PFSK-1 (cell line): ENCODE data around the gene B4GAT1.

Source experiments
- POLR2AphosphoS5 ChIP-seq: IDR thresholded peaks from 2 replicates; pipeline ENCODE4 v1.6.1; 2012; ENCODE audit warnings: low read depth, mild to moderate bottlenecking, control low read depth, low read length, moderate library complexity
- TAF1 ChIP-seq: IDR thresholded peaks from 2 replicates; pipeline ENCODE4 v1.6.1; 2012; ENCODE audit warnings: low read length, control low read depth, borderline replicate concordance; ENCODE audit not compliant: insufficient read depth
- TF ChIP-seq, protein P1 (sequence below), 2 experiments: IDR thresholded peaks; 2 replicates each; pipeline versions ENCODE4 v1.6.1 to v1.8.0; 2011 to 2012; ENCODE audit warnings: low read depth in 2 of 2, low read length in 2 of 2, control low read depth in 1 of 2, inconsistent platforms in 1 of 2, mild to moderate bottlenecking in 1 of 2, moderate library complexity in 1 of 2; ENCODE audit not compliant: insufficient read depth in 1 of 2

DNA sequence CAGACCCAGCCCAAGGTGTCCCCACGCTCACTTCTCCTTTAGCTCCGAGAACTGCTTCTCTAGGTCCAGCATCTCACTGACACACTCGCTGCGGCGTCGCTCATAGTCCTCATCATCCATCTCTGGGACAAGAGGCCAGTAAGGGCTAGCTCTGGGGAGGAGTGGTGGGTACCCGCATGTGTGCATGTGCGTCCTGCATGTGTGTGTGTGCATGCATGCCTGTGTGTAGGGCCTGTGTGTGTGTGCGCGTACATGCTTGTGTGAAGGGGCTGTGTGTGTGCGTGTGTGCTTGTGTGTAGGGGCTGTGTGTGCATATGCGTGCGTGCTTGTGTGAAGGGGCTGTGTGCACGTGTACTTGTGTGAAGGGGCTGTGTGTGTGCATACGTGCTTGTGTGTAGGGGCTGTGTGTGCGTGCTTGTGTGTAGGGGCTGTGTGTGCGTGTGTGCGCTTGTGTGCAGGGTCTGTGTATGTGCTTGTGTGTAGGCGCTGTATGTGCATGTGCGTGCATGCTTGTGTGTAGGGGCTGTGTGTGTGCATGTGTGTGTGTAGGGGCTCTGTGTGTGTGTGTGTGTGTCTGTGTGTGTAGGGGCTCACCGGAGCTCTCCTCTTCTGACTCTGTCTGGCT, 5.8 kb downstream of the B4GAT1 start:
- no peak for TF ChIP-seq TAF1
- TF ChIP-seq, protein P1, sequence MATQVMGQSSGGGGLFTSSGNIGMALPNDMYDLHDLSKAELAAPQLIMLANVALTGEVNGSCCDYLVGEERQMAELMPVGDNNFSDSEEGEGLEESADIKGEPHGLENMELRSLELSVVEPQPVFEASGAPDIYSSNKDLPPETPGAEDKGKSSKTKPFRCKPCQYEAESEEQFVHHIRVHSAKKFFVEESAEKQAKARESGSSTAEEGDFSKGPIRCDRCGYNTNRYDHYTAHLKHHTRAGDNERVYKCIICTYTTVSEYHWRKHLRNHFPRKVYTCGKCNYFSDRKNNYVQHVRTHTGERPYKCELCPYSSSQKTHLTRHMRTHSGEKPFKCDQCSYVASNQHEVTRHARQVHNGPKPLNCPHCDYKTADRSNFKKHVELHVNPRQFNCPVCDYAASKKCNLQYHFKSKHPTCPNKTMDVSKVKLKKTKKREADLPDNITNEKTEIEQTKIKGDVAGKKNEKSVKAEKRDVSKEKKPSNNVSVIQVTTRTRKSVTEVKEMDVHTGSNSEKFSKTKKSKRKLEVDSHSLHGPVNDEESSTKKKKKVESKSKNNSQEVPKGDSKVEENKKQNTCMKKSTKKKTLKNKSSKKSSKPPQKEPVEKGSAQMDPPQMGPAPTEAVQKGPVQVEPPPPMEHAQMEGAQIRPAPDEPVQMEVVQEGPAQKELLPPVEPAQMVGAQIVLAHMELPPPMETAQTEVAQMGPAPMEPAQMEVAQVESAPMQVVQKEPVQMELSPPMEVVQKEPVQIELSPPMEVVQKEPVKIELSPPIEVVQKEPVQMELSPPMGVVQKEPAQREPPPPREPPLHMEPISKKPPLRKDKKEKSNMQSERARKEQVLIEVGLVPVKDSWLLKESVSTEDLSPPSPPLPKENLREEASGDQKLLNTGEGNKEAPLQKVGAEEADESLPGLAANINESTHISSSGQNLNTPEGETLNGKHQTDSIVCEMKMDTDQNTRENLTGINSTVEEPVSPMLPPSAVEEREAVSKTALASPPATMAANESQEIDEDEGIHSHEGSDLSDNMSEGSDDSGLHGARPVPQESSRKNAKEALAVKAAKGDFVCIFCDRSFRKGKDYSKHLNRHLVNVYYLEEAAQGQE (IDR thresholded peaks at IDR 0.05; ENCODE audit: insufficient read depth in 1 of 2, low read depth in 2 of 2, low read length in 2 of 2) = no peak
- no peak for TF ChIP-seq POLR2AphosphoS5
